T-cell (primary cell): ENCODE results near the gene MPP3. TPM values are rescaled to one million over a fixed set of nuclear protein-coding genes. Genes with fewer than 3 reads are reported as not detected.
A peak's percentile ranks its signal among the peaks of the same experiment; 100 is the strongest.

ENCODE experiments used
- ATAC-seq, 4 experiments: fragments of 200-7000 bp in 3 of 4; fragments of 150-1000 bp in 1 of 4; cut with Tn5 transposase; replicated peaks in 1 of 4; 1 replicate in 3 of 4; 2 replicates in 1 of 4; pipeline ENCODE4 v1.10.0; 2021; ENCODE audit warnings: moderate library complexity in 3 of 4, mild to moderate bottlenecking in 2 of 4, moderate number of reproducible peaks in 1 of 4
- CTCF ChIA-PET, 2 donors: fragments of 300-600 bp; sonication (Branson Sonifier 250); formaldehyde crosslinking; loops; one replicate each; lab custom pipeline; 2022; ENCODE audit warnings: antibody characterized with exemption in 2 of 2; lab: Charles Lee
- POLR2A ChIA-PET, 2 donors: fragments of 300-600 bp; sonication (Branson Sonifier 250); formaldehyde crosslinking; loops; one replicate each; lab custom pipeline; 2022; ENCODE audit warnings: antibody characterized with exemption in 2 of 2; lab: Charles Lee
- DNase-seq, 35 experiments: peaks; one replicate each; pipeline versions ENCODE4 v3.0.0 to v3.0.0-alpha.2; 2013 to 2023
- H3K27ac ChIP-seq: one replicate; pipeline ENCODE4 v1.5.1; 2013; ENCODE audit warnings: low read length
- H3K27me3 ChIP-seq, 2 experiments: replicated peaks in 1 of 2; 1 replicate in 1 of 2; 2 replicates in 1 of 2; pipeline versions ENCODE4 v1.6.1 to v1.7.0; 2013; ENCODE audit warnings: low read length in 1 of 2, mixed read lengths in 1 of 2; ENCODE audit not compliant: control insufficient read depth in 2 of 2, insufficient read depth in 2 of 2; ENCODE audit errors: extremely low read depth in 1 of 2
- H3K36me3 ChIP-seq, 2 donors: 1 replicate in 1 of 2; 2 replicates in 1 of 2; pipeline versions ENCODE4 v1.6.1 to v1.7.0; 2013; ENCODE audit warnings: low read length in 1 of 2; ENCODE audit not compliant: control insufficient read depth in 2 of 2, insufficient read depth in 1 of 2; ENCODE audit errors: extremely low read depth in 1 of 2
- H3K4me1 ChIP-seq, 2 experiments: 1 replicate in 1 of 2; 2 replicates in 1 of 2; pipeline versions ENCODE4 v1.6.1 to v1.7.0; 2013; ENCODE audit warnings: low read length in 2 of 2, mixed read lengths in 1 of 2; ENCODE audit not compliant: insufficient read depth in 2 of 2, control insufficient read depth in 1 of 2; ENCODE audit errors: extremely low read depth in 1 of 2
- H3K4me3 ChIP-seq, 2 donors: 1 replicate in 1 of 2; 2 replicates in 1 of 2; pipeline versions ENCODE4 v1.5.1 to v1.7.0; 2013; ENCODE audit warnings: mild to moderate bottlenecking in 2 of 2, low read length in 1 of 2, moderate library complexity in 1 of 2; ENCODE audit not compliant: control insufficient read depth in 1 of 2; ENCODE audit errors: extremely low read depth in 1 of 2
- H3K9me3 ChIP-seq: 2 replicates; pipeline ENCODE4 v1.7.0; 2013
- H3K27ac Mint-ChIP-seq, 2 donors: one replicate each; pipeline ENCODE4 v1.8.0; 2020 to 2021; ENCODE audit warnings: mild to moderate bottlenecking in 2 of 2, mixed read lengths in 2 of 2
- H3K27me3 Mint-ChIP-seq, 2 donors: one replicate each; pipeline ENCODE4 v1.8.0; 2021 to 2022; ENCODE audit warnings: mixed read lengths in 2 of 2
- H3K36me3 Mint-ChIP-seq: one replicate; pipeline ENCODE4 v1.8.0; 2021; ENCODE audit warnings: mixed read lengths
- H3K4me1 Mint-ChIP-seq, 3 donors: one replicate each; pipeline ENCODE4 v1.8.0; 2020 to 2022; ENCODE audit warnings: mixed read lengths in 3 of 3, mild to moderate bottlenecking in 1 of 3
- H3K4me3 Mint-ChIP-seq, 3 donors: one replicate each; pipeline ENCODE4 v1.8.0; 2020 to 2022; ENCODE audit warnings: mild to moderate bottlenecking in 3 of 3, mixed read lengths in 3 of 3, moderate library complexity in 3 of 3
- H3K9me3 Mint-ChIP-seq, 3 donors: one replicate each; pipeline ENCODE4 v1.8.0; 2020 to 2022; ENCODE audit warnings: mixed read lengths in 3 of 3
- WGBS: methylation state at CpG from one replicate; pipeline ENCODE4 v1.1.5; 2013; ENCODE audit warnings: missing lambda C conversion rate; ENCODE audit not compliant: insufficient coverage; 5-methylcytosine and 5-hydroxymethylcytosine counted together
- total RNA-seq, 35 experiments: library from RNA in 6 of 35; stranded (reverse) in 6 of 35; fragments of 120-200 nt in 1 of 35; gene quantifications; one replicate each; pipeline versions ENCODE4 v1.2.1 to v1.2.4 and lab custom pipeline; 2013 to 2026

The MPP3 gene
- total RNA-seq, 5 donors from 2014 or later (not counting 1 experiment from before 2014, with no cell fraction given): 0.32 to 0.60 (median 0.44) TPM; not detected in 1

- WGBS: 75% methylated on average over 4 of the region's 7 CpGs
- H3K9me3 ChIP-seq: no peaks in the 10 kb centered on the region
- H3K27ac Mint-ChIP-seq: no peak overlapping the region
- CTCF ChIA-PET: interaction anchor here (0.6 to 3.3 kb wide), 9 partner anchors 9 to 248 kb away, joined by 3 to 30 read pairs (median 6); no protein-coding TSS in a partner anchor
- POLR2A ChIA-PET: interaction anchor here in 1 of 2 donors (0.5 kb wide), 1 partner anchor 37 kb away, joined by 7 read pairs; no protein-coding TSS in a partner anchor
- ATAC-seq: no peak
- no peaks in the 10 kb centered on the region for H3K36me3 ChIP-seq
- no peak overlapping the region for H3K4me3 ChIP-seq
- H3K27me3 Mint-ChIP-seq: peaks cover 16 to 35% of the 10 kb centered on the region in 2 donors
- peaks cover 0 to 49% of the 10 kb centered on the region in 2 experiments for H3K27me3 ChIP-seq
- H3K4me1 Mint-ChIP-seq: peaks cover 0 to 6% (median 3%) of the 10 kb centered on the region in 3 donors
- no peak overlapping the region for H3K27ac ChIP-seq
- no peaks in the 10 kb centered on the region for H3K36me3 Mint-ChIP-seq
- DNase-seq: no peak
- H3K4me3 Mint-ChIP-seq: no peak overlapping the region
- peaks cover 0 to 5% of the 10 kb centered on the region in 2 experiments for H3K4me1 ChIP-seq
- H3K9me3 Mint-ChIP-seq: no peaks in the 10 kb centered on the region
These were observed 73.1 kb downstream of the MPP3 start for GRCh38 chr17:43759836-43760235.

GRCh38 chr17:43758497-43759174, 74.3 kb downstream of the MPP3 start, which contains the start of gene SOST:
TSS of gene SOST (minus strand) at chr17:43758791. CDS start at chr17:43758741, 50 bp downstream.
- H3K36me3 ChIP-seq: no peaks in the 10 kb centered on the region
- Mint-ChIP-seq H3K27me3 (peaks cover 23 to 44% of the 10 kb centered on the region in 2 donors), H3K36me3 (no peaks in the 10 kb centered on the region), H3K4me3 (no peak within 1 kb of the TSS), H3K9me3 (no peaks in the 10 kb centered on the region), H3K27ac (peak within 1 kb of the TSS in 1 of 2 donors; percentile 36), H3K4me1 (peaks cover 0 to 6% (median 3%) of the 10 kb centered on the region in 3 donors)
- ATAC-seq (no peak), DNase-seq (no peak)
- no peak within 1 kb of the TSS for H3K4me3 ChIP-seq
- peaks cover 0 to 57% of the 10 kb centered on the region in 2 experiments for H3K27me3 ChIP-seq
- ChIA-PET POLR2A (no interaction called here), CTCF (interaction anchor here in 1 of 2 donors (0.9 to 3.3 kb wide), 5 partner anchors 8 to 66 kb away, joined by 3 to 30 read pairs (median 4); no protein-coding TSS in a partner anchor)
- WGBS: 75% methylated on average over 15 of the region's 24 CpGs
- H3K4me1 ChIP-seq: peaks cover 0 to 5% of the 10 kb centered on the region in 2 experiments
- H3K27ac ChIP-seq: no peak within 1 kb of the TSS
- no peaks in the 10 kb centered on the region for H3K9me3 ChIP-seq

GRCh38 chr17:43758086-43758485, 74.9 kb downstream of the MPP3 start:
- POLR2A ChIA-PET: no interaction called here
- H3K27ac ChIP-seq: no peak overlapping the region
- no peaks in the 10 kb centered on the region for H3K36me3 ChIP-seq
- H3K27me3 Mint-ChIP-seq: peaks cover 26 to 47% of the 10 kb centered on the region in 2 donors
- no peaks in the 10 kb centered on the region for H3K9me3 Mint-ChIP-seq
- H3K9me3 ChIP-seq: no peaks in the 10 kb centered on the region
- no peak overlapping the region for H3K4me3 ChIP-seq
- peaks cover 0 to 7% (median 3%) of the 10 kb centered on the region in 3 donors for H3K4me1 Mint-ChIP-seq
- CTCF ChIA-PET: interaction anchor here in 1 of 2 donors (0.9 to 1.0 kb wide), 2 partner anchors 63 to 65 kb away, joined by 3 read pairs; no protein-coding TSS in a partner anchor
- 76% methylated on average over 3 of the region's 6 CpGs for WGBS
- no peak overlapping the region for H3K4me3 Mint-ChIP-seq
- peaks cover 0 to 57% of the 10 kb centered on the region in 2 experiments for H3K27me3 ChIP-seq
- peak overlapping the region in 1 of 2 donors; percentile 36 for H3K27ac Mint-ChIP-seq
- ATAC-seq: no peak
- DNase-seq: no peak
- peaks cover 0 to 5% of the 10 kb centered on the region in 2 experiments for H3K4me1 ChIP-seq
- H3K36me3 Mint-ChIP-seq: no peaks in the 10 kb centered on the region

GRCh38 chr17:43757171-43757660, 75.7 kb downstream of the MPP3 start:
- POLR2A ChIA-PET: no interaction called here
- 75% methylated on average over 6 of the region's 8 CpGs for WGBS
- Histone ChIP-seq H3K36me3 (no peaks in the 10 kb centered on the region), H3K27ac (no peak overlapping the region), H3K27me3 (peaks cover 0 to 60% of the 10 kb centered on the region in 2 experiments), H3K9me3 (no peaks in the 10 kb centered on the region), H3K4me3 (no peak overlapping the region), H3K4me1 (peaks cover 0 to 5% of the 10 kb centered on the region in 2 experiments)
- H3K9me3 Mint-ChIP-seq: no peaks in the 10 kb centered on the region
- H3K27me3 Mint-ChIP-seq: peaks cover 34 to 55% of the 10 kb centered on the region in 2 donors
- no peak overlapping the region for H3K27ac Mint-ChIP-seq
- H3K4me3 Mint-ChIP-seq: no peak overlapping the region
- no peak for ATAC-seq
- DNase-seq: no peak
- CTCF ChIA-PET: no interaction called here
- peaks cover 0 to 7% (median 3%) of the 10 kb centered on the region in 3 donors for H3K4me1 Mint-ChIP-seq
- no peaks in the 10 kb centered on the region for H3K36me3 Mint-ChIP-seq

GRCh38 chr17:43756201-43756600, 76.7 kb downstream of the MPP3 start:
- Histone ChIP-seq H3K27ac (no peak overlapping the region), H3K36me3 (no peaks in the 10 kb centered on the region), H3K9me3 (no peaks in the 10 kb centered on the region), H3K4me3 (no peak overlapping the region), H3K27me3 (peaks cover 0 to 67% of the 10 kb centered on the region in 2 experiments), H3K4me1 (peaks cover 0 to 5% of the 10 kb centered on the region in 2 experiments)
- CTCF ChIA-PET: interaction anchor here in 1 of 2 donors (1.5 kb wide), 1 partner anchor 62 kb away, joined by 4 read pairs; no protein-coding TSS in a partner anchor
- Mint-ChIP-seq H3K36me3 (no peaks in the 10 kb centered on the region), H3K27ac (no peak overlapping the region), H3K4me3 (no peak overlapping the region), H3K9me3 (no peaks in the 10 kb centered on the region), H3K27me3 (peaks cover 40 to 55% of the 10 kb centered on the region in 2 donors), H3K4me1 (peaks cover 0 to 7% (median 3%) of the 10 kb centered on the region in 3 donors)
- no CpG with 5 or more reads among the region's 6 CpGs for WGBS
- no peak for DNase-seq
- ATAC-seq: no peak
- POLR2A ChIA-PET: no interaction called here

DNA sequence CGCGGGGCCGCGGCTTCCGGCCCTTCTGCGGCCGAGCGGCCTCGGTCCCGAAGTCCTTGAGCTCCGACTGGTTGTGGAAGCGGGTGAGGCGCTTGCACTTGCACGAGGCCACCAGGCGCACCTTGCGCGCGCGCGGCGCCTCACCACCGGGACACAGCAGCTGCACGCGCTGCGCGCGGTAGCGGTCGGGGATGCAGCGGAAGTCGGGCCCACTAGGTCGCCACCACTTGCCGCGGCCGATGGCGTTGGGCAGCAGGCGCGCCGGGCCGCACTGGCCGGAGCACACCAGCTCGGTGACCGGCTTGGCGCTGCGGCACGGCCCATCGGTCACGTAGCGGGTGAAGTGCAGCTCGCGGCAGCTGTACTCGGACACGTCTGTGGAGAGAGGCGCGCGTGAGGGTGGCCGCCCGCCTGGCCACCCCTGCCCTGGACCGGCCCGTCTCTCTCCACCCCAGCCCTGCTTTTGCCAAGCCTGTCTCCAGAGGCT, 77.5 kb downstream of the MPP3 start:
- peaks cover 43 to 60% of the 10 kb centered on the region in 2 donors for H3K27me3 Mint-ChIP-seq
- CTCF ChIA-PET: interaction anchor here in 1 of 2 donors (1.5 kb wide), 1 partner anchor 61 kb away, joined by 4 read pairs; no protein-coding TSS in a partner anchor

More for the DNA sequence above, 77.5 kb downstream of the MPP3 start:
- peaks cover 0 to 74% of the 10 kb centered on the region in 2 experiments for H3K27me3 ChIP-seq
- no peak overlapping the region for H3K27ac ChIP-seq
- WGBS: 12% methylated on average over 60 of the region's 60 CpGs
- peaks cover 0 to 5% of the 10 kb centered on the region in 2 experiments for H3K4me1 ChIP-seq
- Mint-ChIP-seq H3K4me1 (peaks cover 0 to 7% (median 3%) of the 10 kb centered on the region in 3 donors), H3K36me3 (no peaks in the 10 kb centered on the region), H3K27ac (no peak overlapping the region), H3K9me3 (no peaks in the 10 kb centered on the region), H3K4me3 (no peak overlapping the region)
- H3K4me3 ChIP-seq: no peak overlapping the region
- H3K36me3 ChIP-seq: no peaks in the 10 kb centered on the region
- ATAC-seq (no peak), DNase-seq (no peak)
- no peaks in the 10 kb centered on the region for H3K9me3 ChIP-seq
- POLR2A ChIA-PET: no interaction called here
